Panc1 (cell line): ENCODE data around the gene UPK3BL2. TPM values are rescaled to one million over a fixed set of nuclear protein-coding genes. Genes with fewer than 3 reads are reported as not detected.
"Not testable (repeated sequence)": the region's sequence is repeated elsewhere in the genome, so short reads cannot be mapped to it uniquely, and the experiment has no call there.

Experiments
- ATAC-seq: fragments of 200-7000 bp; cut with Tn5 transposase; 2 replicates; pipeline ENCODE4 v1.9.1; 2020; ENCODE audit warnings: mild to moderate bottlenecking, moderate library complexity
- BruUV-seq: library from RNA; stranded (reverse); fragments of 400-500 nt; replicated peaks from 2 replicates; lab custom pipeline; 2021; lab: Mats Ljungman, UMichigan
- CTCF ChIA-PET: fragments of 300-600 bp; sonication (Branson Sonifier 250); formaldehyde crosslinking; loops from one replicate; lab custom pipeline; 2022; ENCODE audit warnings: antibody characterized with exemption; lab: Charles Lee
- POLR2A ChIA-PET: fragments of 300-600 bp; sonication (Branson Sonifier 250); formaldehyde crosslinking; loops from one replicate; lab custom pipeline; 2022; ENCODE audit warnings: antibody characterized with exemption; lab: Charles Lee
- DNase-seq: peaks from one replicate; pipeline ENCODE4 v3.0.0-alpha.2; 2010; ENCODE audit warnings: low read depth, low spot score
- H3K27ac ChIP-seq: 2 replicates; pipeline ENCODE4 v1.5.1; 2011; ENCODE audit warnings: mild to moderate bottlenecking, low read length, inconsistent platforms
- H3K27me3 ChIP-seq: fragments of 200-500 bp; sonication (Bioruptor generic); 2 replicates; pipeline ENCODE4 v1.6.0; 2014; ENCODE audit warnings: low read length, inconsistent platforms; ENCODE audit not compliant: control insufficient read depth, insufficient read depth
- H3K36me3 ChIP-seq: fragments of 200-500 bp; sonication (Bioruptor generic); 2 replicates; pipeline ENCODE4 v1.5.1; 2014; ENCODE audit warnings: inconsistent platforms, mild to moderate bottlenecking, low read length, moderate library complexity; ENCODE audit not compliant: control insufficient read depth, insufficient read depth
- H3K4me1 ChIP-seq: 2 replicates; pipeline ENCODE4 v1.5.1; 2011; ENCODE audit warnings: inconsistent platforms, mild to moderate bottlenecking, low read length, moderate library complexity; ENCODE audit not compliant: control insufficient read depth, insufficient read depth
- H3K4me3 ChIP-seq, 2 experiments: 2 replicates each; pipeline ENCODE4 v1.5.1; 2011 to 2012; ENCODE audit warnings: low read depth in 2 of 2, low read length in 2 of 2, mild to moderate bottlenecking in 2 of 2, inconsistent platforms in 1 of 2, moderate library complexity in 1 of 2
- H3K9me3 ChIP-seq: fragments of 200-500 bp; sonication (Bioruptor generic); 2 replicates; pipeline ENCODE4 v1.5.1; 2014; ENCODE audit warnings: low read depth, mild to moderate bottlenecking, inconsistent platforms, low read length, moderate library complexity; ENCODE audit not compliant: control insufficient read depth, insufficient read depth
- in situ Hi-C: cut with HindIII; loops from 2 replicates; pipeline ENCODE4 v1.10.0; 2016; ENCODE audit warnings: low sequenced_read_pairs, low pct_unique_long_range_greater_than_20kb
- intact Hi-C: fragments of 100-400 bp; cut with micrococcal nuclease; formaldehyde crosslinking; loops from one replicate; pipeline ENCODE4 v1.10.0; 2022; ENCODE audit not compliant: unreplicated experiment
- total RNA-seq: library from RNA; stranded (reverse); gene quantifications from one replicate; pipeline ENCODE4 v1.2.1, GENCODE V29; 2021; ENCODE audit not compliant: unreplicated experiment

Gene UPK3BL2
- total RNA-seq, 1 experiment from 2014 or later: 14.4 TPM

- H3K36me3 ChIP-seq, DNase-seq, POLR2A ChIA-PET, H3K9me3 ChIP-seq, in situ Hi-C loops, BruUV-seq, H3K4me3 ChIP-seq, CTCF ChIA-PET, intact Hi-C loops, H3K27me3 ChIP-seq, H3K4me1 ChIP-seq, H3K27ac ChIP-seq: not testable (repeated sequence)
- ATAC-seq: peak; percentile 84
Measured at GRCh38 chr7:102505298-102506185, 38.0 kb downstream of the UPK3BL2 start.

- ATAC-seq, in situ Hi-C loops, H3K4me1 ChIP-seq, POLR2A ChIA-PET, H3K27ac ChIP-seq, intact Hi-C loops, H3K27me3 ChIP-seq, H3K9me3 ChIP-seq, H3K4me3 ChIP-seq, H3K36me3 ChIP-seq, CTCF ChIA-PET, DNase-seq, BruUV-seq: not testable (repeated sequence)
Measured at GRCh38 chr7:102503141-102503540, 40.4 kb downstream of the UPK3BL2 start.

- H3K4me3 ChIP-seq: not testable (repeated sequence)
Measured at GRCh38 chr7:102498321-102498720, 45.2 kb downstream of the UPK3BL2 start.

GRCh38 chr7:102497308-102497707, 46.2 kb downstream of the UPK3BL2 start:
- DNase-seq, H3K27me3 ChIP-seq, CTCF ChIA-PET, POLR2A ChIA-PET, ATAC-seq, H3K9me3 ChIP-seq, H3K4me3 ChIP-seq, H3K4me1 ChIP-seq, intact Hi-C loops, in situ Hi-C loops, BruUV-seq, H3K27ac ChIP-seq, H3K36me3 ChIP-seq: not testable (repeated sequence)

More at GRCh38 chr7:102498321-102498720, 45.2 kb downstream of the UPK3BL2 start:
- H3K36me3 ChIP-seq, DNase-seq, H3K4me1 ChIP-seq, ATAC-seq, H3K27ac ChIP-seq, H3K9me3 ChIP-seq, CTCF ChIA-PET, in situ Hi-C loops, intact Hi-C loops, BruUV-seq, H3K27me3 ChIP-seq, POLR2A ChIA-PET: not testable (repeated sequence)

- CTCF ChIA-PET, in situ Hi-C loops, intact Hi-C loops, H3K4me1 ChIP-seq, H3K27ac ChIP-seq, ATAC-seq, POLR2A ChIA-PET, H3K4me3 ChIP-seq, H3K36me3 ChIP-seq, DNase-seq, H3K9me3 ChIP-seq, BruUV-seq, H3K27me3 ChIP-seq: not testable (repeated sequence)
Measured at GRCh38 chr7:102496861-102497260, 46.6 kb downstream of the UPK3BL2 start.

- H3K4me1 ChIP-seq, H3K9me3 ChIP-seq, intact Hi-C loops, BruUV-seq, CTCF ChIA-PET, H3K36me3 ChIP-seq, H3K27ac ChIP-seq, H3K27me3 ChIP-seq, POLR2A ChIA-PET, in situ Hi-C loops, DNase-seq, H3K4me3 ChIP-seq: not testable (repeated sequence)
- peak; percentile 22 for ATAC-seq
Measured at GRCh38 chr7:102494473-102495149, 48.9 kb downstream of the UPK3BL2 start.

- H3K27me3 ChIP-seq, ATAC-seq, H3K4me1 ChIP-seq, POLR2A ChIA-PET, H3K4me3 ChIP-seq, BruUV-seq, DNase-seq, H3K36me3 ChIP-seq, CTCF ChIA-PET, H3K9me3 ChIP-seq, in situ Hi-C loops, intact Hi-C loops, H3K27ac ChIP-seq: not testable (repeated sequence)
Measured at GRCh38 chr7:102494026-102494425, 49.5 kb downstream of the UPK3BL2 start.
